ENCODE measurements around the gene LRRC3.

DNA sequence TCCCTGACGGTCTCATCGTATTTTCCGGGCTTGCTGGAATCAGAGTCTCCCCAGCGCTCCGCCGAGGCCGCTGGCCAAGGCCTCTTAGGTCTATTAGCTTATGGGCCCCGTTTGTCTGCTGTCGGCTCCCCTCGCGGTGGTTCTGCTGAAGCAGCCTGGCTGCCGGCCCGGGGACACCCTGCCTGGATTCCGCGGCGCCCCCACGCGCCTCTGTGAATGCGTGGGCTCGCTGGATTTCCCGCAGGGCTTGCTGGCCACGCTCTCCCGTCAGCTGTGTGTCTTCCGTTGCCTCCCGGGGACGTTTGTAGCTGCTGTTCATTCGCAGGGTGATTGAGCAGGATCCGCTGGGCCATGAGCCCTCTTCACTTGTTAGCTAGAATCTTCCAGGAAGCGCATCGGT lies 8.4 kb downstream of the LRRC3 start:
- TF ChIP-seq CTCF (IDR thresholded peaks at IDR 0.05): no peak
- TF ChIP-seq EZH2phosphoT487 (IDR thresholded peaks at IDR 0.05): no peak
- TF ChIP-seq EZH2 (IDR thresholded peaks at IDR 0.05): no peak

Measured in neural progenitor cell (in vitro differentiated cells).